ENCODE results near the gene CNTNAP2.
"Not testable (repeated sequence)": the region's sequence is repeated elsewhere in the genome, so short reads cannot be mapped to it uniquely, and the experiment has no call there.

Gene CNTNAP2

GRCh38 chr7:148395352-148395811 is 2278.8 kb downstream of the CNTNAP2 start:
- DNase-seq, result no peak

GRCh38 chr7:148395990-148396716 is 2279.6 kb downstream of the CNTNAP2 start:
- no peak for DNase-seq

- no peak for DNase-seq
Measured at GRCh38 chr7:148397056-148397455, 2280.5 kb downstream of the CNTNAP2 start.

GRCh38 chr7:148397551-148397950 is 2280.9 kb downstream of the CNTNAP2 start:
- DNase-seq, result no peak

GRCh38 chr7:148397985-148398384 is 2281.4 kb downstream of the CNTNAP2 start:
- DNase-seq, result no peak

- no peak for DNase-seq
Measured at GRCh38 chr7:148398844-148399365, 2282.3 kb downstream of the CNTNAP2 start.

GRCh38 chr7:148400101-148400500 is 2283.5 kb downstream of the CNTNAP2 start:
- no peak for DNase-seq

- no peak for DNase-seq
Measured at GRCh38 chr7:148402159-148402558, 2285.6 kb downstream of the CNTNAP2 start.

GRCh38 chr7:148403466-148403993 is 2286.9 kb downstream of the CNTNAP2 start:
- no peak for DNase-seq

- DNase-seq, result no peak
Measured at GRCh38 chr7:148408307-148408706, 2291.7 kb downstream of the CNTNAP2 start.

GRCh38 chr7:148410905-148411304 is 2294.3 kb downstream of the CNTNAP2 start:
- DNase-seq, result no peak

GRCh38 chr7:148412691-148413090 is 2296.1 kb downstream of the CNTNAP2 start:
- DNase-seq, result no peak

- no peak for DNase-seq
Measured at GRCh38 chr7:148419856-148420832, 2303.5 kb downstream of the CNTNAP2 start.

- no peak for DNase-seq
Measured at GRCh38 chr7:148422030-148422429, 2305.4 kb downstream of the CNTNAP2 start.

- DNase-seq, result not testable (repeated sequence)
Measured at GRCh38 chr7:148426393-148426792, 2309.8 kb downstream of the CNTNAP2 start.

- DNase-seq, result not testable (repeated sequence)
Measured at GRCh38 chr7:148430690-148431089, 2314.1 kb downstream of the CNTNAP2 start.

- no peak for DNase-seq
Measured at GRCh38 chr7:148433521-148434180, 2317.1 kb downstream of the CNTNAP2 start.

GRCh38 chr7:148434181-148434757 is 2317.7 kb downstream of the CNTNAP2 start:
- DNase-seq, result no peak

- DNase-seq, result no peak
Measured at GRCh38 chr7:148434887-148435286, 2318.3 kb downstream of the CNTNAP2 start.

GRCh38 chr7:148435715-148436114 is 2319.1 kb downstream of the CNTNAP2 start:
- no peak for DNase-seq

- no peak for DNase-seq
Measured at GRCh38 chr7:148436135-148436534, 2319.5 kb downstream of the CNTNAP2 start.

- no peak for DNase-seq
Measured at GRCh38 chr7:148436571-148436970, 2320.0 kb downstream of the CNTNAP2 start.

Measured in effector CD8-positive, alpha-beta T cell (primary cell).